ENCODE measurements around the gene AGAP1. TPM values are rescaled to one million over a fixed set of nuclear protein-coding genes. Genes with fewer than 3 reads are reported as not detected.
A peak's percentile ranks its signal among the peaks of the same experiment; 100 is the strongest.

AGAP1 gene
- total RNA-seq, 1 donor: 18.5 TPM

DNA sequence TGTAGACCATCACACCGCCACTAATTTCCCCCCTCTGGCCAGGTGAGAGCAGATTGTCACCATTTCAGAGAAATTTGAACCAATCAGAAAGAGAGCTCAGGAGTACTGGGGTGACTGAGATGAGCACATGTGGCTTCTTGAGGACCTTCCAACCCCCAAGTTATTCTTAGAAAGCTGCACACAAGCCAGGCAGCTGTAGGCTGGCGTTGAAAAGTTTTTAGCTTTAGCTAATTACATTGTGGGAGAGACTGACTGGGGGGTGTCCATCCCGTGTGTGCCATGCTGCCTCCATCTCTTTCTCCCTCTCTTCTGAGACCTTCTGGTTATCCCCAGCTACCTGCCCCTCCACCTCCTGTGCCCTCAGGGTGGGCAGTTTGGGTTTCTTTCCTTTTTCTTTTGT is 154.0 kb downstream of the AGAP1 start:
- Histone ChIP-seq H2AFZ (ENCODE audit: low read length) (no peak overlapping the region), H3K27ac (ENCODE audit: low read depth, low read length) (no peak overlapping the region), H3K27me3 (ENCODE audit: insufficient read depth, low read length) (no peaks in the 10 kb centered on the region), H3K4me1 (ENCODE audit: insufficient read depth, low read length) (peaks cover 1% of the 10 kb centered on the region), H3K79me2 (ENCODE audit: insufficient read depth, low read length) (peaks cover 74% of the 10 kb centered on the region), H4K20me1 (ENCODE audit: insufficient read depth, low read length) (peaks cover 21% of the 10 kb centered on the region), H3K4me2 (ENCODE audit: insufficient read depth, low read length) (no peak overlapping the region), H3K4me3 (ENCODE audit: insufficient read depth, low read length) (no peak overlapping the region), H3K36me3 (ENCODE audit: insufficient read depth, low read length) (no peaks in the 10 kb centered on the region), H3K9me3 (ENCODE audit: low read depth, low read length) (no peaks in the 10 kb centered on the region)
- DNase-seq (ENCODE audit: insufficient read length, low spot score, missing footprints): no peak
- TF ChIP-seq, protein P1, sequence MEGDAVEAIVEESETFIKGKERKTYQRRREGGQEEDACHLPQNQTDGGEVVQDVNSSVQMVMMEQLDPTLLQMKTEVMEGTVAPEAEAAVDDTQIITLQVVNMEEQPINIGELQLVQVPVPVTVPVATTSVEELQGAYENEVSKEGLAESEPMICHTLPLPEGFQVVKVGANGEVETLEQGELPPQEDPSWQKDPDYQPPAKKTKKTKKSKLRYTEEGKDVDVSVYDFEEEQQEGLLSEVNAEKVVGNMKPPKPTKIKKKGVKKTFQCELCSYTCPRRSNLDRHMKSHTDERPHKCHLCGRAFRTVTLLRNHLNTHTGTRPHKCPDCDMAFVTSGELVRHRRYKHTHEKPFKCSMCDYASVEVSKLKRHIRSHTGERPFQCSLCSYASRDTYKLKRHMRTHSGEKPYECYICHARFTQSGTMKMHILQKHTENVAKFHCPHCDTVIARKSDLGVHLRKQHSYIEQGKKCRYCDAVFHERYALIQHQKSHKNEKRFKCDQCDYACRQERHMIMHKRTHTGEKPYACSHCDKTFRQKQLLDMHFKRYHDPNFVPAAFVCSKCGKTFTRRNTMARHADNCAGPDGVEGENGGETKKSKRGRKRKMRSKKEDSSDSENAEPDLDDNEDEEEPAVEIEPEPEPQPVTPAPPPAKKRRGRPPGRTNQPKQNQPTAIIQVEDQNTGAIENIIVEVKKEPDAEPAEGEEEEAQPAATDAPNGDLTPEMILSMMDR (IDR thresholded peaks at IDR 0.05; ENCODE audit: extremely low read depth, low read depth, low read length): no peak

DNA sequence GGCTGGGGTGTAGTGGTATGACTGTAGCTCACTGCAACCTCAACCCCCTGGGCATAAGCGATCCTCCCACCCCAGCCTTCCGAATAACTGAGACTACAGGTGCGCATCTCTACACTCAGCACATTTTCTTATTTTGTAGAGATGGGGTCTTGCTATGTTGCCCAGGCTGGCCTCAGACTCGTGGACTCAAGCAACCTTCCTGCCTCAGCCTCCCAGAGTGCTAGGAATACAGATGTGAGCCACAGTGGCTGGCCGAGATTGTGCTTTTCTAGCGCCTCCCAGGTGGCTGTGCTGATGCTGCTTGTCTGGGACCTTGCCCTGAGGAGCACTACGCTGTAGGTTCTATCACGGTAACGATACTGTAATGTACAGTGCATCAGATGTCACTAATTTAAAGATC is 155.6 kb downstream of the AGAP1 start:
- H3K4me2 ChIP-seq (ENCODE audit: insufficient read depth, low read length): no peak overlapping the region
- no peak overlapping the region for H2AFZ ChIP-seq (ENCODE audit: low read length)
- no peaks in the 10 kb centered on the region for H3K36me3 ChIP-seq (ENCODE audit: insufficient read depth, low read length)
- H3K27ac ChIP-seq (ENCODE audit: low read depth, low read length): no peak overlapping the region
- peaks cover 18% of the 10 kb centered on the region for H4K20me1 ChIP-seq (ENCODE audit: insufficient read depth, low read length)
- peaks cover 65% of the 10 kb centered on the region for H3K79me2 ChIP-seq (ENCODE audit: insufficient read depth, low read length)
- TF ChIP-seq, protein P1 (IDR thresholded peaks at IDR 0.05; ENCODE audit: extremely low read depth, low read depth, low read length): no peak
- no peak for DNase-seq (ENCODE audit: insufficient read length, low spot score, missing footprints)
- H3K4me1 ChIP-seq (ENCODE audit: insufficient read depth, low read length): peaks cover 4% of the 10 kb centered on the region
- no peak overlapping the region for H3K4me3 ChIP-seq (ENCODE audit: insufficient read depth, low read length)
- no peaks in the 10 kb centered on the region for H3K9me3 ChIP-seq (ENCODE audit: low read depth, low read length)
- no peaks in the 10 kb centered on the region for H3K27me3 ChIP-seq (ENCODE audit: insufficient read depth, low read length)

DNA sequence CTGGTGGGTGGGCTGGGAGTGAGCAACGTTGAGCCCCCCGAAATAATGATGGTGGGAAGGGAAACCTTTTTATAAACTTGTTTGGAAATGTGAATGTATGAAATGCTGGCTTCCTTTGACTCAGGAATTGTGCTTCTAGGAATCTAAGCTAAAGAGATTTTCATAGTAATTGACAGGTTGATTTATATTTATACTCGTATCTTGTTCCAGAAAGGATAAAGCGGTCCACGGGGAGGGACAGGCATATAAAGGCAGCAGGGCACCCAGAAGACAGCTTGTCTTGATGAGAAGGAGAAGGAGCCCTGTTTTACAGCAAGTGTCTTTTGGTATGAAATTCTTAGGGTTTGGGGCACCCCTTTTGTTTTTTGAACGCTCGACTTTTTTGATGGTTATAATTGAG is 157.8 kb downstream of the AGAP1 start:
- peaks cover 53% of the 10 kb centered on the region for H3K79me2 ChIP-seq (ENCODE audit: insufficient read depth, low read length)
- no peaks in the 10 kb centered on the region for H3K9me3 ChIP-seq (ENCODE audit: low read depth, low read length)
- peaks cover 4% of the 10 kb centered on the region for H3K4me1 ChIP-seq (ENCODE audit: insufficient read depth, low read length)
- H3K27me3 ChIP-seq (ENCODE audit: insufficient read depth, low read length): no peaks in the 10 kb centered on the region
- no peak overlapping the region for H3K27ac ChIP-seq (ENCODE audit: low read depth, low read length)
- TF ChIP-seq, protein P1 (IDR thresholded peaks at IDR 0.05; ENCODE audit: extremely low read depth, low read depth, low read length): no peak
- peak; percentile 80 for DNase-seq (ENCODE audit: insufficient read length, low spot score, missing footprints)
- peaks cover 8% of the 10 kb centered on the region for H4K20me1 ChIP-seq (ENCODE audit: insufficient read depth, low read length)
- no peak overlapping the region for H3K4me2 ChIP-seq (ENCODE audit: insufficient read depth, low read length)
- no peak overlapping the region for H2AFZ ChIP-seq (ENCODE audit: low read length)
- no peak overlapping the region for H3K4me3 ChIP-seq (ENCODE audit: insufficient read depth, low read length)
- H3K36me3 ChIP-seq (ENCODE audit: insufficient read depth, low read length): no peaks in the 10 kb centered on the region

DNA sequence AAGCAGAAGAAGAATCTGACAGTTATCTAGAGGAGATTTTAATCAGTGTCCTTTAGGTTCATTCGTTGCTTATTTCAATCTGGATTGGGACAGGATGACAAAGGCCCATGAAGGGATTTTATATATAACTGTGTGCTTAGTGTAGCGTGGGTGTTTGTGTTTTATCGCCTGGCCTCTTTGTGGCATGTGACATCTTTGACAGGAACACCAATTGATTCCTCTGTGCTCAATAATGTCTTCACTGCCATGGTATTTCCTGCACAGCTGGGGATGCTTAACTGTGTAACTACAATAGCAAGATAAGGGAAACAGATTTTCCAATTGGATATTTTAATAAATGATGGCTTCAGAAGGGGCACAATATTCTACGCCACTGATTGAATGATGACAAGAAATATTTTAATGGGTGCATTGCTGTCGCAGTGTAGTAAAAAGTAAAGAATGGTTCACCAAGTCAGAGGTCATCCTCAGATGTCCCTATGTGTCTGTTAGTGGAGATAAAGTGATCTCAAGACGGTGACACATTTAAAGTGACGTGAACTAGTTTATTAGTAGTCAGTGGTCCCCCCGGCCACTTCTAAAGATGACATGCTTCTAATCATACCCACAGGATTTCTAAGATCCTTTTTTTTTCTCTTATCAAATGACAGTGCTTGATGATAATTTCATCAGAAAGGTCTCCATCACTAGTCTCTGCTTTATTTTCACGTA is 160.4 kb downstream of the AGAP1 start:
- no peak for DNase-seq (ENCODE audit: insufficient read length, low spot score, missing footprints)
- H2AFZ ChIP-seq (ENCODE audit: low read length): no peak overlapping the region
- H3K27ac ChIP-seq (ENCODE audit: low read depth, low read length): no peak overlapping the region
- no peaks in the 10 kb centered on the region for H3K36me3 ChIP-seq (ENCODE audit: insufficient read depth, low read length)
- H3K79me2 ChIP-seq (ENCODE audit: insufficient read depth, low read length): peaks cover 58% of the 10 kb centered on the region
- H3K27me3 ChIP-seq (ENCODE audit: insufficient read depth, low read length): no peaks in the 10 kb centered on the region
- peaks cover 7% of the 10 kb centered on the region for H3K4me1 ChIP-seq (ENCODE audit: insufficient read depth, low read length)
- H3K9me3 ChIP-seq (ENCODE audit: low read depth, low read length): no peaks in the 10 kb centered on the region
- H3K4me3 ChIP-seq (ENCODE audit: insufficient read depth, low read length): no peak overlapping the region
- TF ChIP-seq, protein P1 (IDR thresholded peaks at IDR 0.05; ENCODE audit: extremely low read depth, low read depth, low read length): no peak
- no peak overlapping the region for H3K4me2 ChIP-seq (ENCODE audit: insufficient read depth, low read length)
- H4K20me1 ChIP-seq (ENCODE audit: insufficient read depth, low read length): peaks cover 21% of the 10 kb centered on the region
